Measurements from ENCODE around the gene SPEG.

SPEG gene

DNA sequence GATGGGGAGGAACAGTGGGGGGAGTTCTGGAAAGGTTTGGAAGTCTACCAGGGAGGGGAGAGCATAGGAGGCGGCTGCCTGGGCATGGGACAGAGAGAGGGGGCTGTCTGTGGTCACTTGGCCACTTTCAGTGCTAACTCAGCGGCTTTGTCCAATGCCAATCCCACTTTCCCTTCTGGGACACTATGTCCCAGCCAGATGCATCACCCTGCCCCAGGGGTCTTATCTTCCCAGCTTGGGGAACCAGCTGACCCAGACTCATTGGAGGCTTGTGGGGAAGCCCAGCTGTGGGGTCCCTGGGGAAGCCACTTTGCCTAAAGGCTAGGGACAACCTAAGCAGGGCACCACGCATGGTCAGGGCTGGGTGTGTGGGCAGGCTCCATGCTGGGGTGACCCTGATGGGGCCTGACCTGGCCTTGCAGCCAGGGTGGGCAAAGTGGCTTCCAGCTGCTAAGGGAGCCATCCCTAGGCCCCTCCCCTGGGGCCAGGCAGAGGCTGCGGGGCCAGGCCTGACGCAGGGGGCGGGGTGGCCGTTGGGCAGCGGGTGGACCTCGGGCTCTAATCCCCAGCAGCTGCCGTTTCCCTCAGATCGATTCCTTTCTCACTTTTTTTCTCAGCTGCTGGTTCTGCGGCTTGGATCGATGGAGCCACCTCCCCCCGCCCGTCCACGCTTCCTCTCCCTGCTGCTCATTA is 78.0 kb downstream of the SPEG start:
- no peak overlapping the region for H3K4me3 ChIP-seq (ENCODE audit: low read length)
- TF ChIP-seq, protein P1, sequence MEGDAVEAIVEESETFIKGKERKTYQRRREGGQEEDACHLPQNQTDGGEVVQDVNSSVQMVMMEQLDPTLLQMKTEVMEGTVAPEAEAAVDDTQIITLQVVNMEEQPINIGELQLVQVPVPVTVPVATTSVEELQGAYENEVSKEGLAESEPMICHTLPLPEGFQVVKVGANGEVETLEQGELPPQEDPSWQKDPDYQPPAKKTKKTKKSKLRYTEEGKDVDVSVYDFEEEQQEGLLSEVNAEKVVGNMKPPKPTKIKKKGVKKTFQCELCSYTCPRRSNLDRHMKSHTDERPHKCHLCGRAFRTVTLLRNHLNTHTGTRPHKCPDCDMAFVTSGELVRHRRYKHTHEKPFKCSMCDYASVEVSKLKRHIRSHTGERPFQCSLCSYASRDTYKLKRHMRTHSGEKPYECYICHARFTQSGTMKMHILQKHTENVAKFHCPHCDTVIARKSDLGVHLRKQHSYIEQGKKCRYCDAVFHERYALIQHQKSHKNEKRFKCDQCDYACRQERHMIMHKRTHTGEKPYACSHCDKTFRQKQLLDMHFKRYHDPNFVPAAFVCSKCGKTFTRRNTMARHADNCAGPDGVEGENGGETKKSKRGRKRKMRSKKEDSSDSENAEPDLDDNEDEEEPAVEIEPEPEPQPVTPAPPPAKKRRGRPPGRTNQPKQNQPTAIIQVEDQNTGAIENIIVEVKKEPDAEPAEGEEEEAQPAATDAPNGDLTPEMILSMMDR (IDR thresholded peaks at IDR 0.05; ENCODE audit: insufficient read depth, low read depth, low read length, missing control alignments) = no peak
- DNase-seq (ENCODE audit: low read depth) = no peak

DNA sequence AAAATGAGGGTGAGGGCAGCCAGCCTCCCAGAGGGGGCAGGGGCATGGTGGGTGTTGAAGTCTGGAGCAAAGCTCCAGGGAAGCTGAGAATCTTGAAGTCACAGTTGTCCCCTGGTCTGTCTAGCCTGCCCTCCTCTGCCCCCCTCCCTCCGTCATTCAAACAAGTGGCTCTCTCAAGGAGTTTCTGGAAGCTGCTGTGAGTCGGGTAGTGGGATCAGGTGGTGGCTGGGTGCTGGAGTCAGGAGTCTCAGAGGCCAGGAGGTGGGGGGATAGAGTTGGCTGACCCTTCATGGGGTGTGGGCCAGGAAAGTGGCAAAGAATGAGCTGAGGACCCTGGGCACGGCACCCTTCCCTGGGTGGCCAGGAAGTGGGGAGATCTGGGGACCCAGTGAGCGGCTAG is 79.1 kb downstream of the SPEG start:
- no peak overlapping the region for H3K4me3 ChIP-seq (ENCODE audit: low read length)
- DNase-seq (ENCODE audit: low read depth) = no peak

DNA sequence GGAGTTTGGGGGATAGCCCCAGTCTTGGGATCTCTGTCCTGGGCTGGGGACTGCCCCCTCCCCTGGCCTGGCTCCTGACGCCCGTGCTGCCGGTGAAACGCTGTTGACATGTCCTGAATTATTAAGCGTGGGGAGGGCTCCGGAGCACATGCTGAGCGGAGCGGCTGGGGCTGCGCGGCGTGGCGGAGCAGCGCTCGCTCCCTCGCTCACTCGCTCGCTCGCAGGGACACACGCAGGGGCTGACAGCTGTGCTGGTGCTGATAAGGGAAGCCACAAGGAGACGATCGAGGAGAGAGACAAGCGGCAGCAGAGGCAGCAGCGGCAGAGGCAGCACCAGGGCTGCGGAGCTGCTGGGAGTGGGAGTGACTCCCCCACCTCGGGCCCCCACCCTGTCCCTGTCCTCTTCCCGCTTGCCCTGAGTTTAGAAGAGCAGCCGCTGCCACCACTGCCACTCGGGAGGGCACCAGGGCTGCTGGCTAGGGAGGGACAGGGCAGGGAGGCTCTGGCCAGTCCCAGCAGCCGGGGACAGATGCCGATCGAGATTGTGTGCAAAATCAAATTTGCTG is 79.6 kb downstream of the SPEG start, which contains the start of gene ASIC4:
ASIC4 (plus strand) TSS at position 287 of the 566 bp plus-strand sequence; CDS start at position 530, 243 bp downstream.
- DNase-seq (ENCODE audit: low read depth) = no peak
- TF ChIP-seq, protein P1 (IDR thresholded peaks at IDR 0.05; ENCODE audit: insufficient read depth, low read depth, low read length, missing control alignments) = no peak
- no peak within 1 kb of the TSS for H3K4me3 ChIP-seq (ENCODE audit: low read length)

More for the DNA sequence above, 79.1 kb downstream of the SPEG start:
- TF ChIP-seq, protein P1 (IDR thresholded peaks at IDR 0.05; ENCODE audit: insufficient read depth, low read depth, low read length, missing control alignments) = no peak

DNA sequence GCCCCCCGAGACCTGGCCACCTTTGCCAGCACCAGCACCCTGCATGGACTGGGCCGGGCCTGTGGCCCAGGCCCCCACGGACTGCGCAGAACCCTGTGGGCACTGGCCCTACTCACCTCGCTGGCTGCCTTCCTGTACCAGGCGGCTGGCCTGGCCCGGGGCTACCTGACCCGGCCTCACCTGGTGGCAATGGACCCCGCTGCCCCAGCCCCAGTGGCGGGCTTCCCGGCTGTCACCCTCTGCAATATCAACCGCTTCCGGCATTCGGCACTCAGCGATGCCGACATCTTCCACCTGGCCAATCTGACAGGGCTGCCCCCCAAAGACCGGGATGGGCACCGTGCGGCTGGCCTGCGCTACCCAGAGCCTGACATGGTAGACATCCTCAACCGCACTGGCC is 80.2 kb downstream of the SPEG start:
- H3K4me3 ChIP-seq (ENCODE audit: low read length) = no peak overlapping the region
- TF ChIP-seq, protein P1 (IDR thresholded peaks at IDR 0.05; ENCODE audit: insufficient read depth, low read depth, low read length, missing control alignments) = no peak
- DNase-seq (ENCODE audit: low read depth) = no peak

DNA sequence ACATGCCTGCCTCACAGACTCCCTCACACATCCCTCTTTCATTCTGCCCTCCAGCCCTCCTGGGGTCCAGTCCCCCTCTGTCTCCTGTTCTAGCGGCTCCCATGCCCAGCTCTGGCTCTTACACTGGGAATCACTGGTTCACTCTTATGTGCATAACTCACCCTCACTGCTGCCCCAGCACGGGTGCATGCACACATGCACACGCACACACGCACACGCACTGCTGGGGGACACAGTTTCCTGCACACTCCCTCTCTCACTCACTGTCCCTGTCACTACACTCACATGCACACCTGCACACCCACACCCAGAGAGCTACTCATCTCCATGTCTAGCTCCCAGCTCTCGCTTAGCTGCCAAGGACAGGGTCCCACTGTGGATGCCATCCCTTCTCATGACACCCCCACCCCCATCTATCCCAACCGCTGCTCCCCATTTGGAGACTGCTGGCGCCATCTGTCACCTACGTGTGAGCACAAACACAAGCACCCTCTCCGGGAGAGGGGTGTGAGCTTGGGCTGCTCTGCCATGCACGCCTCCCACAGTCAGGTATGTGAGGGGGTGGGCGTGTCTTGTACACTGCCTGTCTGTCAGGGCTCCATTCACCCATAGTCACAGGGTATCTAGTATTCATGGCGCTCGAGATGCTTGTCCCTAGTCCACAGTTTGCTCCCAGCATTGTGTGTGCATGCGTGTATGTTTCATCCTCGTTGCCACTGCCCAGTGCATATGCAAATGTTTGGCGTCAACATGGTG is 81.4 kb downstream of the SPEG start:
- no peak overlapping the region for H3K4me3 ChIP-seq (ENCODE audit: low read length)
- DNase-seq (ENCODE audit: low read depth) = no peak
- TF ChIP-seq, protein P1 (IDR thresholded peaks at IDR 0.05; ENCODE audit: insufficient read depth, low read depth, low read length, missing control alignments) = no peak

DNA sequence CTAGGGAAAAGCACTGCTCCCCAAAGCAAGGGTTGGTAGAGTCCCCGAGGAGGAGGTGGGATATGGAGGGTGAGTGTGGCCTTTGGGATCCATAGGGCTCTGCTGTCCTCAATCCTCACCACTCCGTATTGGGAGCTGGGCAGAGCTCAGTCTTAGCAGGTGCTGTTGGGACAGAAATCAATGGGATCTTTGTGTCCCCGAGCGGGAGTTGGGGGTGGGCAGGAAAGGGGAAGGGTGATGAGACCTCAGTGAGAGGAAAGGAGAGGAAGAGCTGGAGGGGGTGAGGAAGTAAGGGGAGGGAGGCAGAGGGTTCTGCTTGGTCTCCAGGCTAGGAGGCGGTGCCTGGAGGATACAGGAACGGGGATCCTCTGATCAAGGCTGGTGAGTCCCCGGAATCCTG is 82.2 kb downstream of the SPEG start:
- no peak for DNase-seq (ENCODE audit: low read depth)
- TF ChIP-seq, protein P1 (IDR thresholded peaks at IDR 0.05; ENCODE audit: insufficient read depth, low read depth, low read length, missing control alignments) = no peak
- no peak overlapping the region for H3K4me3 ChIP-seq (ENCODE audit: low read length)
